Measurements from ENCODE around the gene WDPCP.
"Not testable (repeated sequence)": the region's sequence is repeated elsewhere in the genome, so short reads cannot be mapped to it uniquely, and the experiment has no call there.

The WDPCP gene

GRCh38 chr2:63406641-63407040 is 181.6 kb downstream of the WDPCP start:
- 100% methylated on average over 1 of the region's 1 CpG for WGBS
- peaks cover 4% of the 10 kb centered on the region; the same call in 1 of the 2 replicates for H3K36me3 ChIP-seq (ENCODE audit: insufficient read depth, low read length)
- H3K27me3 ChIP-seq (ENCODE audit: insufficient read depth, low read length): no peaks in the 10 kb centered on the region
- H3K4me1 ChIP-seq (ENCODE audit: insufficient read depth, low read length): 0 out of 2 replicates have a peak, but pooled peaks cover 4% of the 10 kb centered on the region
- no peak overlapping the region for H3K4me3 ChIP-seq (ENCODE audit: low read length)
- peaks cover 4% of the 10 kb centered on the region; the same call in 1 of the 2 replicates for H3K9me3 ChIP-seq (ENCODE audit: insufficient read depth, low read depth, low read length)
- H3K27ac ChIP-seq (ENCODE audit: low read depth, low read length): no peak overlapping the region
- H3K9ac ChIP-seq (ENCODE audit: low read depth, low read length): no peak overlapping the region

- peaks cover 4% of the 10 kb centered on the region; the same call in 1 of the 2 replicates for H3K9me3 ChIP-seq (ENCODE audit: insufficient read depth, low read depth, low read length)
- H3K27me3 ChIP-seq (ENCODE audit: insufficient read depth, low read length): no peaks in the 10 kb centered on the region
- H3K4me3 ChIP-seq (ENCODE audit: low read length): no peak overlapping the region
- H3K9ac ChIP-seq (ENCODE audit: low read depth, low read length): no peak overlapping the region
- H3K27ac ChIP-seq (ENCODE audit: low read depth, low read length): no peak overlapping the region
- peaks cover 4% of the 10 kb centered on the region; the same call in 1 of the 2 replicates for H3K36me3 ChIP-seq (ENCODE audit: insufficient read depth, low read length)
- peaks cover 9% of the 10 kb centered on the region; the same call in 1 of the 2 replicates for H3K4me1 ChIP-seq (ENCODE audit: insufficient read depth, low read length)
Observed at GRCh38 chr2:63403820-63404219, 184.5 kb downstream of the WDPCP start.

GRCh38 chr2:63402889-63403288 is 185.4 kb downstream of the WDPCP start:
- not testable (repeated sequence) for H3K36me3 ChIP-seq (ENCODE audit: insufficient read depth, low read length); H3K27ac ChIP-seq (ENCODE audit: low read depth, low read length); H3K27me3 ChIP-seq (ENCODE audit: insufficient read depth, low read length); H3K4me3 ChIP-seq (ENCODE audit: low read length); H3K4me1 ChIP-seq (ENCODE audit: insufficient read depth, low read length); H3K9ac ChIP-seq (ENCODE audit: low read depth, low read length); H3K9me3 ChIP-seq (ENCODE audit: insufficient read depth, low read depth, low read length)
- 83% methylated on average over 2 of the region's 3 CpGs for WGBS

- no peak overlapping the region for H3K27ac ChIP-seq (ENCODE audit: low read depth, low read length)
Observed at GRCh38 chr2:63399156-63399555, 189.1 kb downstream of the WDPCP start.

GRCh38 chr2:63379451-63379850 is 208.8 kb downstream of the WDPCP start:
- H3K4me1 ChIP-seq (ENCODE audit: insufficient read depth, low read length): peaks cover 12% of the 10 kb centered on the region
- no peak overlapping the region for H3K27ac ChIP-seq (ENCODE audit: low read depth, low read length)
- no peaks in the 10 kb centered on the region for H3K36me3 ChIP-seq (ENCODE audit: insufficient read depth, low read length)
- H3K9me3 ChIP-seq (ENCODE audit: insufficient read depth, low read depth, low read length): no peaks in the 10 kb centered on the region
- H3K9ac ChIP-seq (ENCODE audit: low read depth, low read length): no peak overlapping the region
- no peak overlapping the region for H3K4me3 ChIP-seq (ENCODE audit: low read length)
- no peaks in the 10 kb centered on the region for H3K27me3 ChIP-seq (ENCODE audit: insufficient read depth, low read length)
- 92% methylated on average over 3 of the region's 4 CpGs for WGBS

More at GRCh38 chr2:63399156-63399555, 189.1 kb downstream of the WDPCP start:
- Histone ChIP-seq H3K9ac (ENCODE audit: low read depth, low read length) (no peak overlapping the region), H3K9me3 (ENCODE audit: insufficient read depth, low read depth, low read length) (peaks cover 4% of the 10 kb centered on the region; the same call in 1 of the 2 replicates), H3K36me3 (ENCODE audit: insufficient read depth, low read length) (peaks cover 2% of the 10 kb centered on the region; the same call in 1 of the 2 replicates), H3K27me3 (ENCODE audit: insufficient read depth, low read length) (no peaks in the 10 kb centered on the region), H3K4me3 (ENCODE audit: low read length) (no peak overlapping the region), H3K4me1 (ENCODE audit: insufficient read depth, low read length) (peaks cover 9% of the 10 kb centered on the region; the same call in 1 of the 2 replicates)

GRCh38 chr2:63378589-63378988 is 209.7 kb downstream of the WDPCP start:
- Histone ChIP-seq H3K4me3 (ENCODE audit: low read length) (no peak overlapping the region), H3K9me3 (ENCODE audit: insufficient read depth, low read depth, low read length) (no peaks in the 10 kb centered on the region)
- no CpG with 5 or more reads among the region's 1 CpG for WGBS

GRCh38 chr2:63374341-63374740 is 213.9 kb downstream of the WDPCP start:
- Histone ChIP-seq H3K4me1 (ENCODE audit: insufficient read depth, low read length) (peaks cover 12% of the 10 kb centered on the region), H3K9me3 (ENCODE audit: insufficient read depth, low read depth, low read length) (no peaks in the 10 kb centered on the region), H3K27ac (ENCODE audit: low read depth, low read length) (no peak overlapping the region), H3K36me3 (ENCODE audit: insufficient read depth, low read length) (no peaks in the 10 kb centered on the region), H3K4me3 (ENCODE audit: low read length) (no peak overlapping the region), H3K27me3 (ENCODE audit: insufficient read depth, low read length) (no peaks in the 10 kb centered on the region), H3K9ac (ENCODE audit: low read depth, low read length) (no peak overlapping the region)
- 97% methylated on average over 1 of the region's 2 CpGs for WGBS

More at GRCh38 chr2:63378589-63378988, 209.7 kb downstream of the WDPCP start:
- no peaks in the 10 kb centered on the region for H3K36me3 ChIP-seq (ENCODE audit: insufficient read depth, low read length)
- H3K4me1 ChIP-seq (ENCODE audit: insufficient read depth, low read length): peaks cover 12% of the 10 kb centered on the region
- no peak overlapping the region for H3K9ac ChIP-seq (ENCODE audit: low read depth, low read length)
- no peak overlapping the region for H3K27ac ChIP-seq (ENCODE audit: low read depth, low read length)
- no peaks in the 10 kb centered on the region for H3K27me3 ChIP-seq (ENCODE audit: insufficient read depth, low read length)

- Histone ChIP-seq H3K4me3 (ENCODE audit: low read length) (no peak overlapping the region), H3K9ac (ENCODE audit: low read depth, low read length) (no peak overlapping the region), H3K4me1 (ENCODE audit: insufficient read depth, low read length) (no peaks in the 10 kb centered on the region), H3K27ac (ENCODE audit: low read depth, low read length) (no peak overlapping the region), H3K27me3 (ENCODE audit: insufficient read depth, low read length) (no peaks in the 10 kb centered on the region), H3K36me3 (ENCODE audit: insufficient read depth, low read length) (no peaks in the 10 kb centered on the region), H3K9me3 (ENCODE audit: insufficient read depth, low read depth, low read length) (no peaks in the 10 kb centered on the region)
- 96% methylated on average over 3 of the region's 3 CpGs for WGBS
Observed at GRCh38 chr2:63372549-63372948, 215.7 kb downstream of the WDPCP start.

GRCh38 chr2:63369146-63369545 is 219.1 kb downstream of the WDPCP start:
- no peak overlapping the region for H3K27ac ChIP-seq (ENCODE audit: low read depth, low read length)
- no peak overlapping the region for H3K4me3 ChIP-seq (ENCODE audit: low read length)
- H3K9me3 ChIP-seq (ENCODE audit: insufficient read depth, low read depth, low read length): no peaks in the 10 kb centered on the region
- no peak overlapping the region for H3K9ac ChIP-seq (ENCODE audit: low read depth, low read length)
- 100% methylated on average over 1 of the region's 1 CpG for WGBS
- no peaks in the 10 kb centered on the region for H3K4me1 ChIP-seq (ENCODE audit: insufficient read depth, low read length)
- H3K27me3 ChIP-seq (ENCODE audit: insufficient read depth, low read length): no peaks in the 10 kb centered on the region
- H3K36me3 ChIP-seq (ENCODE audit: insufficient read depth, low read length): no peaks in the 10 kb centered on the region

GRCh38 chr2:63364866-63365265 is 223.4 kb downstream of the WDPCP start:
- H3K27me3 ChIP-seq (ENCODE audit: insufficient read depth, low read length): no peaks in the 10 kb centered on the region
- H3K9me3 ChIP-seq (ENCODE audit: insufficient read depth, low read depth, low read length): no peaks in the 10 kb centered on the region
- no peak overlapping the region for H3K9ac ChIP-seq (ENCODE audit: low read depth, low read length)
- H3K36me3 ChIP-seq (ENCODE audit: insufficient read depth, low read length): no peaks in the 10 kb centered on the region
- H3K27ac ChIP-seq (ENCODE audit: low read depth, low read length): no peak overlapping the region
- H3K4me3 ChIP-seq (ENCODE audit: low read length): no peak overlapping the region
- 100% methylated on average over 1 of the region's 1 CpG for WGBS
- H3K4me1 ChIP-seq (ENCODE audit: insufficient read depth, low read length): no peaks in the 10 kb centered on the region

- not testable (repeated sequence) for H3K27ac ChIP-seq (ENCODE audit: low read depth, low read length)
Observed at GRCh38 chr2:63357722-63358121, 230.6 kb downstream of the WDPCP start.

GRCh38 chr2:63347361-63347760 is 240.9 kb downstream of the WDPCP start:
- Histone ChIP-seq H3K9me3 (ENCODE audit: insufficient read depth, low read depth, low read length) (peaks cover 9% of the 10 kb centered on the region), H3K36me3 (ENCODE audit: insufficient read depth, low read length) (no peaks in the 10 kb centered on the region), H3K9ac (ENCODE audit: low read depth, low read length) (no peak overlapping the region), H3K27me3 (ENCODE audit: insufficient read depth, low read length) (no peaks in the 10 kb centered on the region), H3K27ac (ENCODE audit: low read depth, low read length) (no peak overlapping the region), H3K4me1 (ENCODE audit: insufficient read depth, low read length) (peaks cover 13% of the 10 kb centered on the region), H3K4me3 (ENCODE audit: low read length) (no peak overlapping the region)
- 91% methylated on average over 2 of the region's 2 CpGs for WGBS

More at GRCh38 chr2:63357722-63358121, 230.6 kb downstream of the WDPCP start:
- not testable (repeated sequence) for H3K4me3 ChIP-seq (ENCODE audit: low read length); H3K9ac ChIP-seq (ENCODE audit: low read depth, low read length); H3K36me3 ChIP-seq (ENCODE audit: insufficient read depth, low read length); H3K4me1 ChIP-seq (ENCODE audit: insufficient read depth, low read length); H3K9me3 ChIP-seq (ENCODE audit: insufficient read depth, low read depth, low read length); H3K27me3 ChIP-seq (ENCODE audit: insufficient read depth, low read length)
- WGBS: 100% methylated on average over 1 of the region's 1 CpG

Measured in HUES64 (cell line).